Keratinocyte (primary cell): ENCODE results near the gene CNNM2. TPM values are rescaled to one million over a fixed set of nuclear protein-coding genes. Genes with fewer than 3 reads are reported as not detected.

Experiments used
- DNase-seq: peaks from one replicate; pipeline ENCODE4 v3.0.0-alpha.2; 2011; ENCODE audit warnings: low read depth, missing footprints, low spot score
- FAIRE-seq: peaks from 2 replicates; lab custom pipeline; 2011; peaks lifted over from hg19 to GRCh38; lab: Jason Lieb, UNC
- H2AFZ ChIP-seq: 2 replicates; pipeline ENCODE4 v1.6.0; 2012; ENCODE audit warnings: low read length, control low read depth, inconsistent platforms; ENCODE audit not compliant: control insufficient read depth
- H3K27ac ChIP-seq: 2 replicates; pipeline ENCODE4 v1.5.1; 2011; ENCODE audit warnings: low read length; ENCODE audit not compliant: control insufficient read depth, insufficient read depth
- H3K27me3 ChIP-seq: 3 replicates; pipeline ENCODE4 v1.6.0; 2011; ENCODE audit warnings: low read length; ENCODE audit not compliant: control insufficient read depth, insufficient read depth; ENCODE audit errors: extremely low read depth
- H3K36me3 ChIP-seq, 2 experiments: 2 replicates in 1 of 2; 3 replicates in 1 of 2; pipeline ENCODE4 v1.5.1; 2011; ENCODE audit warnings: low read length in 2 of 2, mild to moderate bottlenecking in 1 of 2; ENCODE audit not compliant: control insufficient read depth in 2 of 2, insufficient read depth in 2 of 2; ENCODE audit errors: extremely low read depth in 1 of 2
- H3K4me1 ChIP-seq: 3 replicates; pipeline ENCODE4 v1.5.1; 2011; ENCODE audit warnings: low read length; ENCODE audit not compliant: control insufficient read depth, insufficient read depth; ENCODE audit errors: extremely low read depth
- H3K4me2 ChIP-seq: 3 replicates; pipeline ENCODE4 v1.6.0; 2011; ENCODE audit warnings: low read depth, low read length; ENCODE audit not compliant: control insufficient read depth, insufficient read depth; ENCODE audit errors: extremely low read depth
- H3K4me3 ChIP-seq, 3 experiments: fragments of 200-600 bp in 1 of 3; sonication (generic) in 1 of 3; 2 replicates in 2 of 3; 3 replicates in 1 of 3; pipeline ENCODE4 v1.5.1; 2011 to 2016; ENCODE audit warnings: low read length in 3 of 3, mild to moderate bottlenecking in 3 of 3, control low read depth in 2 of 3, inconsistent platforms in 1 of 3, low read depth in 1 of 3, mixed read lengths in 1 of 3, mixed run types in 1 of 3, moderate library complexity in 1 of 3; ENCODE audit not compliant: control insufficient read depth in 2 of 3, insufficient read depth in 2 of 3; ENCODE audit errors: extremely low read depth in 1 of 3
- H3K79me2 ChIP-seq: 2 replicates; pipeline ENCODE4 v1.6.0; 2012; ENCODE audit warnings: low read length; ENCODE audit not compliant: control insufficient read depth, insufficient read depth
- H3K9ac ChIP-seq: 3 replicates; pipeline ENCODE4 v1.6.0; 2011; ENCODE audit warnings: low read length; ENCODE audit not compliant: control insufficient read depth, insufficient read depth; ENCODE audit errors: extremely low read depth
- H3K9me1 ChIP-seq: 3 replicates; pipeline ENCODE4 v1.6.0; 2011; ENCODE audit warnings: low read length; ENCODE audit not compliant: control insufficient read depth, insufficient read depth; ENCODE audit errors: extremely low read depth
- H3K9me3 ChIP-seq: 2 replicates; pipeline ENCODE4 v1.5.1; 2012; ENCODE audit warnings: low read depth, low read length; ENCODE audit not compliant: control insufficient read depth
- H4K20me1 ChIP-seq: 3 replicates; pipeline ENCODE4 v1.6.0; 2011; ENCODE audit warnings: low read length; ENCODE audit not compliant: control insufficient read depth, insufficient read depth; ENCODE audit errors: extremely low read depth
- EZH2 ChIP-seq: IDR thresholded peaks from one replicate; pipeline ENCODE4 v1.6.1; 2012; ENCODE audit warnings: inconsistent platforms, mild to moderate bottlenecking, low read length, moderate library complexity
- dilution Hi-C: fragments of 300-500 bp; cut with MboI; formaldehyde crosslinking; loops from one replicate; pipeline ENCODE4 v1.7.0; 2020; ENCODE audit warnings: low sequenced_read_pairs; ENCODE audit not compliant: extremely low pct_ligation_motif_present
- polyA plus RNA-seq, 5 experiments: library from polyadenylated mRNA; depleted of rRNA in 3 of 5; stranded (reverse) in 3 of 5; stranded (forward) in 1 of 5; unstranded in 1 of 5; fragments of >200 nt; gene quantifications; 1 replicate in 1 of 5; 2 replicates in 3 of 5; 3 replicates in 1 of 5; pipeline versions ENCODE4 v1.2.1 to v1.2.3, GENCODE V29; 2011 to 2012; ENCODE audit warnings: missing spikeins in 2 of 5, low read depth in 1 of 5, low replicate concordance in 1 of 5
- TF ChIP-seq, protein P1 (sequence below), 3 experiments: IDR thresholded peaks in 1 of 3; conservative IDR thresholded peaks in 1 of 3; optimal IDR thresholded peaks in 1 of 3; 2 replicates in 2 of 3; 3 replicates in 1 of 3; pipeline versions ENCODE3 to v1.5.1; 2011; ENCODE audit warnings: low read length in 3 of 3, mild to moderate bottlenecking in 3 of 3, moderate library complexity in 2 of 3, control low read depth in 1 of 3, inconsistent platforms in 1 of 3; ENCODE audit not compliant: insufficient read depth in 2 of 3; ENCODE audit errors: extremely low read depth in 1 of 3

The CNNM2 gene
- polyA plus RNA-seq, 1 donor (not counting 4 experiments of a cell fraction or from before 2014, with no cell fraction given), result 1.5 TPM

DNA sequence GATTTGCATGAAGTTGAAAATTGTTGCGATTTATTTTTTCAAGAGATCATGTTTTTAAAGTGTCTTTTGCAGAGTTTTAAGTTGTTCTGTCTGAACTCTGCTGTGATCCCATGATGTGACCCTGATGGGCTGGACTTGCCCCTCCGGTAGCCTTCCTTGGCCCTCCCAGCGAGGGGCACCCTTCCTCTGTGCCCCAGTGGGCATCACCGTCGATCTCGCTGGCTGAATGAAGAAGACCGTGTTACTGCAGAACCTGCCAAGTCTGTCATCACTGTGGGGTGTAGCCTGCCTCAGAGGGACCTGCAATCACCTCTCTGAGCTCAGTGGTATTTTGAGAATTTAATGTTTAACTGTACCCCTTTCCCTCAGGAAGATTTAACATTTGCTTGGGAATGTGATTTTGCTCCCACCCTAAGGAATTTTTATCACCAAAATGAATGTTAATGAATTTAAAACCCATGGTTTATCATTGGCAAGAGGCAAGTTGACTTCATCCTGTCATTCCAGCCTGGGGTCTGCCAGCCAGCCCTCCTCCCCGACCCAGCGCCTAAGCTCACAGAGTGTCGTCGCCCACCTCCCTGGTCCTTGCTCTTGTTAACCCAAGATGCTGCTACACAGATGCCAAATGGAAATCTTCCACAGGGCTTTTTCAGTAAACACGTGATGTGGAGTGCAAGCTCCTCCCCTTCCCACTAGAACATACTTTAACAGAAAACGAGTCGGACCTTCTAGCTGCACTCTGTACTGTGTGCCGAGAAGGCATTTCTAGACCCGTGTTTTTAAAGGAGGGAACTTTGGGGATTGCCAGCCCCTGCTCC, 159.6 kb downstream of the CNNM2 start:
- H3K9me1 ChIP-seq, result no peaks in the 10 kb centered on the region
- H3K36me3 ChIP-seq, result no peaks in the 10 kb centered on the region
- no peaks in the 10 kb centered on the region for H4K20me1 ChIP-seq
- dilution Hi-C loops, result loop anchor here (25.0 kb wide), 1 partner anchor 240 kb away; the partner anchor contains the start of gene CYP17A1
- no peak overlapping the region for H3K4me2 ChIP-seq
- no peak overlapping the region for H2AFZ ChIP-seq
- DNase-seq, result no peak
- H3K27ac ChIP-seq, result no peak overlapping the region
- H3K27me3 ChIP-seq, result no peaks in the 10 kb centered on the region
- H3K79me2 ChIP-seq, result no peaks in the 10 kb centered on the region
- H3K4me1 ChIP-seq, result peaks cover 4% of the 10 kb centered on the region
- FAIRE-seq, result no peak
- no peak for TF ChIP-seq EZH2
- TF ChIP-seq, protein P1, sequence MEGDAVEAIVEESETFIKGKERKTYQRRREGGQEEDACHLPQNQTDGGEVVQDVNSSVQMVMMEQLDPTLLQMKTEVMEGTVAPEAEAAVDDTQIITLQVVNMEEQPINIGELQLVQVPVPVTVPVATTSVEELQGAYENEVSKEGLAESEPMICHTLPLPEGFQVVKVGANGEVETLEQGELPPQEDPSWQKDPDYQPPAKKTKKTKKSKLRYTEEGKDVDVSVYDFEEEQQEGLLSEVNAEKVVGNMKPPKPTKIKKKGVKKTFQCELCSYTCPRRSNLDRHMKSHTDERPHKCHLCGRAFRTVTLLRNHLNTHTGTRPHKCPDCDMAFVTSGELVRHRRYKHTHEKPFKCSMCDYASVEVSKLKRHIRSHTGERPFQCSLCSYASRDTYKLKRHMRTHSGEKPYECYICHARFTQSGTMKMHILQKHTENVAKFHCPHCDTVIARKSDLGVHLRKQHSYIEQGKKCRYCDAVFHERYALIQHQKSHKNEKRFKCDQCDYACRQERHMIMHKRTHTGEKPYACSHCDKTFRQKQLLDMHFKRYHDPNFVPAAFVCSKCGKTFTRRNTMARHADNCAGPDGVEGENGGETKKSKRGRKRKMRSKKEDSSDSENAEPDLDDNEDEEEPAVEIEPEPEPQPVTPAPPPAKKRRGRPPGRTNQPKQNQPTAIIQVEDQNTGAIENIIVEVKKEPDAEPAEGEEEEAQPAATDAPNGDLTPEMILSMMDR (optimal IDR thresholded peaks at IDR 0.05 in 1 of 3, IDR thresholded peaks at IDR 0.05 in 1 of 3, conservative IDR thresholded peaks at IDR 0.05 in 1 of 3; ENCODE audit: extremely low read depth in 1 of 3, insufficient read depth in 2 of 3, low read length in 3 of 3), result no peak
- H3K4me3 ChIP-seq, result no peak overlapping the region
- H3K9me3 ChIP-seq, result no peaks in the 10 kb centered on the region
- H3K9ac ChIP-seq, result no peak overlapping the region

DNA sequence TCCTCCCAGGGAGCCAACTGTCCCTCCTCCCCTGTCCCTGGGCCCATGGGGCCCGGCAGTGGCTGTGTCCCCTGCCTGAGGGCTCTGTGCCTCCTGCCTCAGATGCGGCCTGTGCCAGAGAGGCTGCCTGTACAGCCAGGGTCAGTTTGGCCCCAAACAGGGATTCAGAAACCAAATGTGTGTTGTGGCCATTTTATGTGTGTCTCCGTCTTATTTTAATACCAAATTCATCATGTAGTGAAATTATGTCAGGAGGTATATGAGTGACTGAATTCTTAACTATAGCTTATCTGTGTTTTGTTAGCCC, 160.2 kb downstream of the CNNM2 start:
- dilution Hi-C loops, result loop anchor here (25.0 kb wide), 1 partner anchor 241 kb away; the partner anchor contains the start of gene CYP17A1
- Histone ChIP-seq H3K4me1 (peaks cover 4% of the 10 kb centered on the region), H3K4me3 (no peak overlapping the region), H4K20me1 (no peaks in the 10 kb centered on the region), H3K9ac (no peak overlapping the region), H2AFZ (no peak overlapping the region), H3K27me3 (no peaks in the 10 kb centered on the region), H3K36me3 (no peaks in the 10 kb centered on the region), H3K9me1 (no peaks in the 10 kb centered on the region), H3K27ac (no peak overlapping the region), H3K9me3 (no peaks in the 10 kb centered on the region), H3K4me2 (no peak overlapping the region), H3K79me2 (no peaks in the 10 kb centered on the region)
- no peak for TF ChIP-seq EZH2
- TF ChIP-seq, protein P1 (optimal IDR thresholded peaks at IDR 0.05 in 1 of 3, IDR thresholded peaks at IDR 0.05 in 1 of 3, conservative IDR thresholded peaks at IDR 0.05 in 1 of 3; ENCODE audit: extremely low read depth in 1 of 3, insufficient read depth in 2 of 3, low read length in 3 of 3), result no peak
- FAIRE-seq (no peak), DNase-seq (no peak)
